ENCODE results near the gene ARL5C. TPM values are rescaled to one million over a fixed set of nuclear protein-coding genes. Genes with fewer than 3 reads are reported as not detected.

ARL5C gene
- total RNA-seq, 1 donor from 2014 or later = not detected

GRCh38 chr17:39196241-39196807 lies 30.4 kb upstream of the ARL5C start:
- H3K9me3 ChIP-seq (ENCODE audit: insufficient read depth, low read depth, low read length) = no peaks in the 10 kb centered on the region
- H3K27me3 ChIP-seq (ENCODE audit: insufficient read depth, low read length) = no peaks in the 10 kb centered on the region
- H3K4me1 ChIP-seq (ENCODE audit: insufficient read depth, low read length) = peaks cover 29% of the 10 kb centered on the region
- DNase-seq (ENCODE audit: low read depth) (no peak), FAIRE-seq (no peak)
- peak overlapping the region; percentile 62 for H3K4me3 ChIP-seq (ENCODE audit: insufficient read depth, low read depth, low read length)
- peaks cover 55% of the 10 kb centered on the region for H4K20me1 ChIP-seq (ENCODE audit: insufficient read depth, low read length)
- peak overlapping the region; percentile 91 for H3K4me2 ChIP-seq (ENCODE audit: low read length)
- H3K27ac ChIP-seq (ENCODE audit: low read depth, low read length) = no peak overlapping the region
- H3K36me3 ChIP-seq (ENCODE audit: insufficient read depth, low read length) = peaks cover 12% of the 10 kb centered on the region
- Mint-ChIP-seq H3K4me1 (ENCODE audit: low read depth, unreplicated experiment) (peaks cover 19% of the 10 kb centered on the region), H3K27me3 (ENCODE audit: low read depth, unreplicated experiment) (peaks cover 3% of the 10 kb centered on the region), H3K9me3 (ENCODE audit: unreplicated experiment) (no peaks in the 10 kb centered on the region), H3K36me3 (ENCODE audit: low read depth, unreplicated experiment) (peaks cover 15% of the 10 kb centered on the region), H3K4me3 (ENCODE audit: unreplicated experiment) (peak overlapping the region; percentile 86), H3K27ac (ENCODE audit: unreplicated experiment) (no peak overlapping the region)
- H3K9ac ChIP-seq (ENCODE audit: low read length) = peak overlapping the region; percentile 37
- no peak overlapping the region for H2AFZ ChIP-seq (ENCODE audit: low read depth, low read length)
- peaks cover 55% of the 10 kb centered on the region for H3K79me2 ChIP-seq (ENCODE audit: insufficient read depth, low read length)
- TF ChIP-seq EZH2 (IDR thresholded peaks at IDR 0.05; ENCODE audit: insufficient read depth, low read length) = no peak
- no peak for TF ChIP-seq CTCF (IDR thresholded peaks at IDR 0.05; ENCODE audit: insufficient read depth, low read depth, low read length)

- H2AFZ ChIP-seq (ENCODE audit: low read depth, low read length) = no peak overlapping the region
- peaks cover 48% of the 10 kb centered on the region for H4K20me1 ChIP-seq (ENCODE audit: insufficient read depth, low read length)
- FAIRE-seq = no peak
- H3K79me2 ChIP-seq (ENCODE audit: insufficient read depth, low read length) = peaks cover 49% of the 10 kb centered on the region
- H3K9me3 Mint-ChIP-seq (ENCODE audit: unreplicated experiment) = no peaks in the 10 kb centered on the region
- no peaks in the 10 kb centered on the region for H3K27me3 ChIP-seq (ENCODE audit: insufficient read depth, low read length)
- H3K9me3 ChIP-seq (ENCODE audit: insufficient read depth, low read depth, low read length) = no peaks in the 10 kb centered on the region
- peak overlapping the region; percentile 86 for H3K4me3 Mint-ChIP-seq (ENCODE audit: unreplicated experiment)
- H3K27me3 Mint-ChIP-seq (ENCODE audit: low read depth, unreplicated experiment) = peaks cover 3% of the 10 kb centered on the region
- peak overlapping the region; percentile 91 for H3K4me2 ChIP-seq (ENCODE audit: low read length)
- H3K27ac ChIP-seq (ENCODE audit: low read depth, low read length) = no peak overlapping the region
- peak overlapping the region; percentile 62 for H3K4me3 ChIP-seq (ENCODE audit: insufficient read depth, low read depth, low read length)
- peaks cover 23% of the 10 kb centered on the region for H3K4me1 ChIP-seq (ENCODE audit: insufficient read depth, low read length)
- H3K36me3 Mint-ChIP-seq (ENCODE audit: low read depth, unreplicated experiment) = peaks cover 11% of the 10 kb centered on the region
- peak; percentile 41 for DNase-seq (ENCODE audit: low read depth)
- H3K4me1 Mint-ChIP-seq (ENCODE audit: low read depth, unreplicated experiment) = peaks cover 15% of the 10 kb centered on the region
- no peak overlapping the region for H3K27ac Mint-ChIP-seq (ENCODE audit: unreplicated experiment)
- H3K36me3 ChIP-seq (ENCODE audit: insufficient read depth, low read length) = peaks cover 14% of the 10 kb centered on the region
- TF ChIP-seq EZH2 (IDR thresholded peaks at IDR 0.05; ENCODE audit: insufficient read depth, low read length) (no peak), CTCF (IDR thresholded peaks at IDR 0.05; ENCODE audit: insufficient read depth, low read depth, low read length) (no peak)
- peak overlapping the region; percentile 12 for H3K9ac ChIP-seq (ENCODE audit: low read length)
Observed at GRCh38 chr17:39195568-39196160, 29.7 kb upstream of the ARL5C start.

GRCh38 chr17:39194985-39195524 lies 29.1 kb upstream of the ARL5C start:
- FAIRE-seq = no peak
- Histone ChIP-seq H3K36me3 (ENCODE audit: insufficient read depth, low read length) (peaks cover 14% of the 10 kb centered on the region), H3K79me2 (ENCODE audit: insufficient read depth, low read length) (peaks cover 42% of the 10 kb centered on the region), H3K27ac (ENCODE audit: low read depth, low read length) (no peak overlapping the region), H2AFZ (ENCODE audit: low read depth, low read length) (no peak overlapping the region), H4K20me1 (ENCODE audit: insufficient read depth, low read length) (peaks cover 45% of the 10 kb centered on the region), H3K9me3 (ENCODE audit: insufficient read depth, low read depth, low read length) (no peaks in the 10 kb centered on the region), H3K4me1 (ENCODE audit: insufficient read depth, low read length) (peaks cover 23% of the 10 kb centered on the region), H3K9ac (ENCODE audit: low read length) (no peak overlapping the region), H3K4me2 (ENCODE audit: low read length) (peak overlapping the region; percentile 91), H3K4me3 (ENCODE audit: insufficient read depth, low read depth, low read length) (peak overlapping the region; percentile 6), H3K27me3 (ENCODE audit: insufficient read depth, low read length) (no peaks in the 10 kb centered on the region)
- Mint-ChIP-seq H3K9me3 (ENCODE audit: unreplicated experiment) (no peaks in the 10 kb centered on the region), H3K4me3 (ENCODE audit: unreplicated experiment) (peak overlapping the region; percentile 86), H3K36me3 (ENCODE audit: low read depth, unreplicated experiment) (peaks cover 9% of the 10 kb centered on the region), H3K27me3 (ENCODE audit: low read depth, unreplicated experiment) (peaks cover 3% of the 10 kb centered on the region), H3K27ac (ENCODE audit: unreplicated experiment) (no peak overlapping the region), H3K4me1 (ENCODE audit: low read depth, unreplicated experiment) (peaks cover 15% of the 10 kb centered on the region)
- no peak for TF ChIP-seq CTCF (IDR thresholded peaks at IDR 0.05; ENCODE audit: insufficient read depth, low read depth, low read length)
- no peak for TF ChIP-seq EZH2 (IDR thresholded peaks at IDR 0.05; ENCODE audit: insufficient read depth, low read length)
- DNase-seq (ENCODE audit: low read depth) = no peak
